Measurements from ENCODE around the gene TNNT3. TPM values are rescaled to one million over a fixed set of nuclear protein-coding genes. Genes with fewer than 3 reads are reported as not detected.

The TNNT3 gene
- total RNA-seq, 1 experiment from 2014 or later = 0.71 TPM

- no peak overlapping the region for H3K4me2 ChIP-seq (ENCODE audit: low read length)
- H3K27me3 ChIP-seq (ENCODE audit: insufficient read depth, low read length) = no peaks in the 10 kb centered on the region
- no peaks in the 10 kb centered on the region for H3K79me2 ChIP-seq (ENCODE audit: insufficient read depth, low read length)
- CTCF ChIA-PET = no interaction called here
- DNase-seq (ENCODE audit: low read depth, low spot score) (no peak), ATAC-seq (no peak)
- RAD21 ChIA-PET (ENCODE audit: low non-redundant PET in 1 of 2, low total read pairs in 2 of 2, uncharacterized antibody in 2 of 2, unreplicated experiment in 2 of 2) = no interaction called here
- H3K27ac ChIP-seq (ENCODE audit: low read depth, low read length) = no peak overlapping the region
- no peaks in the 10 kb centered on the region for H3K36me3 ChIP-seq (ENCODE audit: control insufficient read depth in 1 of 2, insufficient read depth in 2 of 2, low read length in 2 of 2)
- no peaks in the 10 kb centered on the region for H3K4me1 ChIP-seq (ENCODE audit: control insufficient read depth in 1 of 2, insufficient read depth in 2 of 2, low read length in 2 of 2)
- H3K4me3 ChIP-seq (replicated peaks in 1 of 2; ENCODE audit: low read depth in 1 of 2, low read length in 2 of 2) = no peak overlapping the region
- no peaks in the 10 kb centered on the region for H3K9me2 ChIP-seq (ENCODE audit: insufficient read depth)
- H3K9me3 ChIP-seq (ENCODE audit: control insufficient read depth in 1 of 2, insufficient read depth in 1 of 2, low read depth in 1 of 2, low read length in 2 of 2) = no peaks in the 10 kb centered on the region
- intact Hi-C loops (cut with micrococcal nuclease) = no loop called here
- no TSS peak for BruUV-seq (replicated peaks)
- POLR2A ChIA-PET = no interaction called here
- no peaks in the 10 kb centered on the region for H4K20me1 ChIP-seq (ENCODE audit: insufficient read depth)
- no peak overlapping the region for H3K9ac ChIP-seq (ENCODE audit: low read length)
- no peak for TF ChIP-seq ATF3 (IDR thresholded peaks at IDR 0.05)
- TF ChIP-seq POLR2A (IDR thresholded peaks at IDR 0.05; ENCODE audit: borderline replicate concordance, extremely low read depth, insufficient read depth, insufficient read length) = no peak
- TF ChIP-seq SIN3A (IDR thresholded peaks at IDR 0.05; ENCODE audit: low read depth) = no peak
- H2AFZ ChIP-seq (ENCODE audit: low read depth, low read length, poor library complexity, severe bottlenecking) = no peak overlapping the region
These were observed 5.3 kb downstream of the TNNT3 start for GRCh38 chr11:1924646-1925372.

GRCh38 chr11:1925373-1926155 is 6.1 kb downstream of the TNNT3 start:
- no peak overlapping the region for H3K9ac ChIP-seq (ENCODE audit: low read length)
- H3K9me2 ChIP-seq (ENCODE audit: insufficient read depth) = no peaks in the 10 kb centered on the region
- no peaks in the 10 kb centered on the region for H3K27me3 ChIP-seq (ENCODE audit: insufficient read depth, low read length)
- intact Hi-C loops (cut with micrococcal nuclease) = no loop called here
- ChIA-PET RAD21 (ENCODE audit: low non-redundant PET in 1 of 2, low total read pairs in 2 of 2, uncharacterized antibody in 2 of 2, unreplicated experiment in 2 of 2) (no interaction called here), POLR2A (no interaction called here), CTCF (no interaction called here)
- H3K27ac ChIP-seq (ENCODE audit: low read depth, low read length) = no peak overlapping the region; the same call in 1 of the 2 replicates
- no peak overlapping the region for H3K4me3 ChIP-seq (replicated peaks in 1 of 2; ENCODE audit: low read depth in 1 of 2, low read length in 2 of 2)
- no peak overlapping the region for H2AFZ ChIP-seq (ENCODE audit: low read depth, low read length, poor library complexity, severe bottlenecking)
- H3K4me2 ChIP-seq (ENCODE audit: low read length) = no peak overlapping the region
- H3K79me2 ChIP-seq (ENCODE audit: insufficient read depth, low read length) = no peaks in the 10 kb centered on the region
- no peaks in the 10 kb centered on the region for H3K4me1 ChIP-seq (ENCODE audit: control insufficient read depth in 1 of 2, insufficient read depth in 2 of 2, low read length in 2 of 2)
- DNase-seq (ENCODE audit: low read depth, low spot score) (no peak), ATAC-seq (no peak)
- TF ChIP-seq FOSL1 (IDR thresholded peaks at IDR 0.05; ENCODE audit: low read depth) (no peak), ZBTB33 (IDR thresholded peaks at IDR 0.05; ENCODE audit: extremely low read depth, insufficient replicate concordance, low read length) (no peak), CEBPB (IDR thresholded peaks at IDR 0.05; ENCODE audit: low read depth) (no peak), ZNF274 (IDR thresholded peaks at IDR 0.05; ENCODE audit: low read depth, low read length) (no peak), CTCF (IDR thresholded peaks at IDR 0.05 in 2 of 3, conservative IDR thresholded peaks at IDR 0.05 in 1 of 3; ENCODE audit: borderline replicate concordance in 1 of 3, insufficient read depth in 1 of 3, low read depth in 2 of 3, low read length in 2 of 3) (no peak), MAX (IDR thresholded peaks at IDR 0.05) (no peak)
- H3K9me3 ChIP-seq (ENCODE audit: control insufficient read depth in 1 of 2, insufficient read depth in 1 of 2, low read depth in 1 of 2, low read length in 2 of 2) = no peaks in the 10 kb centered on the region
- no peaks in the 10 kb centered on the region for H4K20me1 ChIP-seq (ENCODE audit: insufficient read depth)
- no peaks in the 10 kb centered on the region for H3K36me3 ChIP-seq (ENCODE audit: control insufficient read depth in 1 of 2, insufficient read depth in 2 of 2, low read length in 2 of 2)
- no TSS peak for BruUV-seq (replicated peaks)
